ACHN (cell line): ENCODE results near the gene NTSR1.

Experiments used
- DNase-seq: peaks from one replicate; pipeline ENCODE4 v3.0.0-alpha.2; 2015
- in situ Hi-C: cut with HindIII; loops from 2 replicates; pipeline ENCODE4 v1.10.0; 2017; ENCODE audit warnings: low sequenced_read_pairs, low pct_ligation_motif_present, low pct_unique_long_range_greater_than_20kb

The NTSR1 gene

GRCh38 chr20:62690261-62690820, 18.3 kb upstream of the NTSR1 start:
- no peak for DNase-seq
- in situ Hi-C loops: no loop called here

- in situ Hi-C loops: no loop called here
- no peak for DNase-seq
These were observed 17.1 kb upstream of the NTSR1 start for GRCh38 chr20:62691487-62691886.

DNA sequence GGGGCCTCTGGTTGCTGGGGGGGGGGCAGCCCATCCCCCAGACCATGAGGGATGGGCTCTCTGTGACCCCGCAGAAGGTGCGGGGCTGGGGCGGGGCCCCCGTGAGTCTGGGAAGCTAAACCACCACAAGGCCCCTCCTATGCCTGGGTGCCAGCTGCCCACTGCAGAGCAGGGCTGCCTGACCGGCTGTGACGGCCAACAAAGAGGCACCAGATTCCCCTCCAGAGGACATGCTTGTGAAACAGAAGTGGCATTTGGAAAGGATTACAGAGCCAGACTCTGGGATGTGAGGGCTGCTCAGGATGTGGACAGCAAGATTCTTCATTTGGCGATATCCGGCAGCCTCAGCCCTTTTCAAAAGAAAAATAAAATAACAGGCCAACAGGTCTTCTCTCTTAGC, 16.5 kb upstream of the NTSR1 start:
- DNase-seq: no peak
- in situ Hi-C loops: no loop called here

GRCh38 chr20:62692801-62693523, 15.7 kb upstream of the NTSR1 start:
- in situ Hi-C loops: no loop called here

DNA sequence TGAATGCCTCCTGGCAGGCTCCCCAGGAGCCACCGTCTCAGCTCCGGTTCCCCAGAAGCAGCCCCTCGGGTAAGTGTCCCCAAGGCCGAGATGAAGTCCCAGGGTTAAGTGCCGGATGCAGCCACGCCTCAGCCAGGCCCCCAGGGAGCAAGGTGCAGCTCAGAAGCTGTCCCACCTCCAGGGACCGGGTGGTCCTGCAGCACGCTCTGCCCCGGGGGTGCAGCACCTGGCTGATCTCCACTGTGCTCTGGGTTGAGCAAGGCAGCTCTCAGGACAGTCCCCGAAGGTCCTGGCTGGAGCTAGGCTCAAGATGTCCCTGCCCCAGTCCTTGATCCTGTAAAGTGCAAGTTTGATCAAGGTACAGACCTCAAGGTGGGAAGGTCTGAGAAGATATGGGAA, 15.1 kb upstream of the NTSR1 start:
- in situ Hi-C loops: no loop called here
- no peak for DNase-seq

More at GRCh38 chr20:62692801-62693523, 15.7 kb upstream of the NTSR1 start:
- no peak for DNase-seq

DNA sequence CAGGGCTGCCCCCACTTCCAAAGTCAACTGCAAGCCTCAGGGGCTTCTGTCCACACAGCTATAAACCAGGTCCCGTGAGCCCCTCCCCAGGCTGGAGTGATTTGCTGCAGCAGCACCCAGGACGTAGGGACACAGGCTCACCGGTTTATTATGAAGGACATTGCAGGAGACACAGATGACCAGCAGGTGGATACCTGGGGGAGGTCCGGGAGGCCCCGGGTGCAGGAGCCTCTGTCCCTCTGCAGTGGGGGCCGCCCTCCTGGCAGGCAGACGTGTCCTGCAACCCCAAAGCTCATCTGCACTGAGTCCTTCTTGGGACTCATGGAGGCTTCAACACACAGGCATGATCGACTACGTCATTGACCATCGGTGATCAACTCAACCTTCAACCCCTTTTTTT, 14.5 kb upstream of the NTSR1 start:
- DNase-seq: no peak
- in situ Hi-C loops: no loop called here

- no peak for DNase-seq
- in situ Hi-C loops: no loop called here
These were observed 13.8 kb upstream of the NTSR1 start for GRCh38 chr20:62694868-62695267.

- in situ Hi-C loops: no loop called here
- DNase-seq: no peak
These were observed 12.9 kb upstream of the NTSR1 start for GRCh38 chr20:62695448-62696414.

GRCh38 chr20:62696434-62696957, 12.1 kb upstream of the NTSR1 start:
- no peak for DNase-seq
- in situ Hi-C loops: no loop called here

DNA sequence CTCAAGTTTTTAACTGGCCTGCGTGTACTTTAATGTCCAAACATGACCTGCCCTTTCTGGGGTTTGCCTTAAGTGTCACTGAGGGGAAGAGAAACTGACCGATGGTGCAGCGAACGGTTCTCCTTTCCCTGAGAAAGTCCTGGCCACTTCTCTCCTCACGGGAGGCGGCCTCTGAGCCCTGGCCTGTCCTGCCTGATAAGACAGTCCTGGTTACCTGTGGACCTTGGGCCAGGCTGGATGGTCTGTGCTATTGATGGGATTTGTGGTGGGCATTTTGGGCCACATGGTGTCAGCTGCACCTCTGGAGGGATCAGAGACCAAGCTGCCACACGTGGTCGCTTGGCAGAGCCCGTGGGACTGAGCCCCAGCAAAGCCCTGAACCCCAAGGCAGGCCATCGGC, 11.6 kb upstream of the NTSR1 start:
- DNase-seq: no peak
- in situ Hi-C loops: no loop called here

DNA sequence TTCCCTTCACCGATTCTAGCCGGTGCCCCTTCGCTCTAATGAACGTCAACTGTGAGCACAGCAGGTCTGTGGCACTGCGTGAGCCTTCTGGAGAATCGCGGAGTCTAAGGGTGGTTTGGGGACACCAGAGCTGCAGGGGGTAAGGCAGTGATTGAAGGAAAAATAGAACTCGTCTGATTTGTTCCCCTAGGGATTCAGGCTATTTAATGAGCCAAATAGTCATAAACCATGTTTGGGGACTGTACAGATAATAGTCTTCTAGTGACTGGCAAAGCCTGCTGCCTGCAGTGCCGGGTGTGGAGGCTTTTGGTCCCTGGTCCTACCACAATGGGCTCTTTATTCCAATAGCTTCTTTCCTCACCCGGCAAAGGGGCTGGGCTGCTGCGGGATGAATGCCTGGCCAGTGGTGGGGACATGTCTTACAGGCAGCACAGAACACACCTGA, 11.1 kb upstream of the NTSR1 start:
- no peak for DNase-seq
- in situ Hi-C loops: no loop called here

DNA sequence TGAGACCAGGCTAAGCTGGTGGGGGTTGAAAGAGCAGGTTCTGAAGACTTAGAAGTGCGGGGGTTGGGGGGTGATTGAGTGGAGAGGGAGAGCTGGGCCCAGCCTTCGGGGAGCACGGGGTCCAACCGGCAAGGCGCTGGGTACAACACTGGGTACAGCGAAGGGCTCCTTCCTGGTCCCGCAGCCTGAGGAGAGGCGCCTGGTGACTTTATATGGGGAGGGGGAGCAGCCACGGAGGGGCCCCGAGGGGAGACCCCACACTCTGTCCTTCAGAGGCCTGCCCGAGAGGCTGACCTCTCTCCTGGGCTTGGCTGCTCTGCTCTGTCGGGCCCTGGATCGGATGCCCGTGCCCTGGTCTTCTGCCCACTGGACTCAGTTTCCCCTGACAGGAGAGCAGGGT, 10.4 kb upstream of the NTSR1 start:
- in situ Hi-C loops: no loop called here
- DNase-seq: no peak

GRCh38 chr20:62699296-62699695, 9.3 kb upstream of the NTSR1 start:
- DNase-seq: no peak
- in situ Hi-C loops: no loop called here

GRCh38 chr20:62699741-62700140, 8.9 kb upstream of the NTSR1 start:
- no peak for DNase-seq
- in situ Hi-C loops: no loop called here

- in situ Hi-C loops: no loop called here
- no peak for DNase-seq
These were observed 8.2 kb upstream of the NTSR1 start for GRCh38 chr20:62700261-62700930.

- DNase-seq: no peak
- in situ Hi-C loops: no loop called here
These were observed 7.2 kb upstream of the NTSR1 start for GRCh38 chr20:62701161-62702012.

GRCh38 chr20:62702013-62702300, 6.7 kb upstream of the NTSR1 start:
- in situ Hi-C loops: no loop called here
- DNase-seq: no peak
